ENCODE data around the gene CPN2. TPM values are rescaled to one million over a fixed set of nuclear protein-coding genes. Genes with fewer than 3 reads are reported as not detected.

CPN2 gene
- total and polyA plus RNA-seq, 3 experiments from 2014 or later: not detected

- Mint-ChIP-seq H3K4me3 (no peak overlapping the region), H3K27ac (no peak overlapping the region), H3K36me3 (no peaks in the 10 kb centered on the region), H3K4me1 (no peaks in the 10 kb centered on the region), H3K27me3 (peaks cover 6 to 35% of the 10 kb centered on the region in 2 donors), H3K9me3 (no peaks in the 10 kb centered on the region)
- Histone ChIP-seq H3K4me1 (ENCODE audit: insufficient read depth, low read length) (no peaks in the 10 kb centered on the region), H3K27ac (ENCODE audit: low read depth, low read length) (no peak overlapping the region), H3K4me3 (ENCODE audit: low read length) (no peak overlapping the region), H3K36me3 (ENCODE audit: insufficient read depth, low read length) (no peaks in the 10 kb centered on the region), H3K27me3 (ENCODE audit: insufficient read depth, low read length, poor library complexity, severe bottlenecking) (no peaks in the 10 kb centered on the region), H3K9me3 (ENCODE audit: low read length) (no peaks in the 10 kb centered on the region)
- POLR2A ChIA-PET: no interaction called here
- CTCF ChIA-PET: interaction anchor here (1.3 kb wide), 1 partner anchor 65 kb away, joined by 5 read pairs; no protein-coding TSS in a partner anchor
- no peak for DNase-seq
Observed at GRCh38 chr3:194339356-194339755, 11.8 kb downstream of the CPN2 start.

GRCh38 chr3:194337965-194338753 is 13.0 kb downstream of the CPN2 start:
- H3K27me3 Mint-ChIP-seq: peaks cover 11 to 42% of the 10 kb centered on the region in 2 donors
- POLR2A ChIA-PET: no interaction called here
- H3K4me1 ChIP-seq (ENCODE audit: insufficient read depth, low read length): no peaks in the 10 kb centered on the region
- H3K27ac ChIP-seq (ENCODE audit: low read depth, low read length): no peak overlapping the region
- H3K27me3 ChIP-seq (ENCODE audit: insufficient read depth, low read length, poor library complexity, severe bottlenecking): peaks cover 3% of the 10 kb centered on the region
- H3K4me3 ChIP-seq (ENCODE audit: low read length): no peak overlapping the region
- H3K9me3 ChIP-seq (ENCODE audit: low read length): no peaks in the 10 kb centered on the region
- H3K4me1 Mint-ChIP-seq: peaks cover 0 to 7% (median 5%) of the 10 kb centered on the region in 3 donors
- no peak overlapping the region for H3K27ac Mint-ChIP-seq
- no peak overlapping the region for H3K4me3 Mint-ChIP-seq
- H3K9me3 Mint-ChIP-seq: no peaks in the 10 kb centered on the region
- no peaks in the 10 kb centered on the region for H3K36me3 Mint-ChIP-seq
- DNase-seq: no peak
- no peaks in the 10 kb centered on the region for H3K36me3 ChIP-seq (ENCODE audit: insufficient read depth, low read length)
- CTCF ChIA-PET: interaction anchor here (1.3 kb wide), 2 partner anchors 59 to 66 kb away, joined by 4 to 5 read pairs; no protein-coding TSS in a partner anchor

GRCh38 chr3:194336601-194337355 is 14.3 kb downstream of the CPN2 start:
- POLR2A ChIA-PET: no interaction called here

GRCh38 chr3:194333981-194334320 is 17.2 kb downstream of the CPN2 start:
- H3K4me3 Mint-ChIP-seq: peak overlapping the region in 3 of 7 donors; percentile 20 to 36 (median 23)
- ChIA-PET POLR2A (no interaction called here), CTCF (interaction anchor here (0.7 to 7.8 kb wide), 11 partner anchors 10 to 89 kb away, joined by 3 to 83 read pairs (median 5); partner anchors contain the start of gene GP5)
- peaks cover 2 to 10% (median 5%) of the 10 kb centered on the region in 3 donors for H3K4me1 Mint-ChIP-seq
- Histone ChIP-seq H3K27ac (ENCODE audit: low read depth, low read length) (no peak overlapping the region), H3K4me3 (ENCODE audit: low read length) (no peak overlapping the region), H3K27me3 (ENCODE audit: insufficient read depth, low read length, poor library complexity, severe bottlenecking) (peaks cover 14% of the 10 kb centered on the region), H3K9me3 (ENCODE audit: low read length) (no peaks in the 10 kb centered on the region), H3K4me1 (ENCODE audit: insufficient read depth, low read length) (no peaks in the 10 kb centered on the region), H3K36me3 (ENCODE audit: insufficient read depth, low read length) (no peaks in the 10 kb centered on the region)
- H3K36me3 Mint-ChIP-seq: no peaks in the 10 kb centered on the region
- no peaks in the 10 kb centered on the region for H3K9me3 Mint-ChIP-seq
- H3K27me3 Mint-ChIP-seq: peaks cover 26 to 44% of the 10 kb centered on the region in 2 donors
- no peak overlapping the region for H3K27ac Mint-ChIP-seq
- DNase-seq: no peak

More at GRCh38 chr3:194336601-194337355, 14.3 kb downstream of the CPN2 start:
- no peaks in the 10 kb centered on the region for H3K36me3 ChIP-seq (ENCODE audit: insufficient read depth, low read length)
- no peak overlapping the region for H3K27ac ChIP-seq (ENCODE audit: low read depth, low read length)
- Mint-ChIP-seq H3K9me3 (no peaks in the 10 kb centered on the region), H3K27me3 (peaks cover 13 to 42% of the 10 kb centered on the region in 2 donors), H3K4me3 (peak overlapping the region in 1 of 7 donors; percentile 51), H3K36me3 (no peaks in the 10 kb centered on the region), H3K4me1 (peaks cover 2 to 10% (median 5%) of the 10 kb centered on the region in 3 donors), H3K27ac (no peak overlapping the region)
- CTCF ChIA-PET: interaction anchor here (0.8 to 1.0 kb wide), 2 partner anchors 8 to 69 kb away, joined by 3 read pairs; no protein-coding TSS in a partner anchor
- no peak for DNase-seq
- peaks cover 11% of the 10 kb centered on the region for H3K27me3 ChIP-seq (ENCODE audit: insufficient read depth, low read length, poor library complexity, severe bottlenecking)
- no peak overlapping the region for H3K4me3 ChIP-seq (ENCODE audit: low read length)
- H3K9me3 ChIP-seq (ENCODE audit: low read length): no peaks in the 10 kb centered on the region
- no peaks in the 10 kb centered on the region for H3K4me1 ChIP-seq (ENCODE audit: insufficient read depth, low read length)

- Mint-ChIP-seq H3K4me1 (peaks cover 2 to 10% (median 5%) of the 10 kb centered on the region in 3 donors), H3K36me3 (no peaks in the 10 kb centered on the region), H3K27ac (no peak overlapping the region), H3K9me3 (no peaks in the 10 kb centered on the region), H3K4me3 (peak overlapping the region; percentile 36 to 75 (median 54)), H3K27me3 (peaks cover 31 to 44% of the 10 kb centered on the region in 2 donors)
- no peaks in the 10 kb centered on the region for H3K36me3 ChIP-seq (ENCODE audit: insufficient read depth, low read length)
- CTCF ChIA-PET: interaction anchor here (0.7 to 7.8 kb wide), 11 partner anchors 10 to 87 kb away, joined by 3 to 83 read pairs (median 5); partner anchors contain the start of gene GP5
- peak; percentile 79 to 87 (median 80) for DNase-seq
- H3K27ac ChIP-seq (ENCODE audit: low read depth, low read length): no peak overlapping the region
- POLR2A ChIA-PET: no interaction called here
- peaks cover 14% of the 10 kb centered on the region for H3K27me3 ChIP-seq (ENCODE audit: insufficient read depth, low read length, poor library complexity, severe bottlenecking)
- H3K4me3 ChIP-seq (ENCODE audit: low read length): no peak overlapping the region
- no peaks in the 10 kb centered on the region for H3K9me3 ChIP-seq (ENCODE audit: low read length)
- no peaks in the 10 kb centered on the region for H3K4me1 ChIP-seq (ENCODE audit: insufficient read depth, low read length)
Observed at GRCh38 chr3:194333212-194333980, 17.7 kb downstream of the CPN2 start.

GRCh38 chr3:194332858-194333211 is 18.3 kb downstream of the CPN2 start:
- Mint-ChIP-seq H3K9me3 (no peaks in the 10 kb centered on the region), H3K27me3 (peaks cover 31 to 44% of the 10 kb centered on the region in 2 donors), H3K36me3 (no peaks in the 10 kb centered on the region), H3K27ac (peak overlapping the region in 1 of 8 donors; percentile 61), H3K4me3 (peak overlapping the region in 5 of 7 donors; percentile 27 to 57 (median 41)), H3K4me1 (peaks cover 2 to 10% (median 5%) of the 10 kb centered on the region in 3 donors)
- Histone ChIP-seq H3K36me3 (ENCODE audit: insufficient read depth, low read length) (no peaks in the 10 kb centered on the region), H3K27ac (ENCODE audit: low read depth, low read length) (no peak overlapping the region), H3K4me1 (ENCODE audit: insufficient read depth, low read length) (no peaks in the 10 kb centered on the region), H3K4me3 (ENCODE audit: low read length) (no peak overlapping the region), H3K27me3 (ENCODE audit: insufficient read depth, low read length, poor library complexity, severe bottlenecking) (peaks cover 14% of the 10 kb centered on the region), H3K9me3 (ENCODE audit: low read length) (no peaks in the 10 kb centered on the region)
- ChIA-PET POLR2A (no interaction called here), CTCF (interaction anchor here (0.9 to 7.8 kb wide), 6 partner anchors 11 to 87 kb away, joined by 3 to 83 read pairs (median 10); partner anchors contain the start of gene GP5)
- DNase-seq: no peak

GRCh38 chr3:194330579-194330978 is 20.5 kb downstream of the CPN2 start:
- DNase-seq: no peak
- Mint-ChIP-seq H3K36me3 (no peaks in the 10 kb centered on the region), H3K4me1 (peaks cover 2 to 10% (median 5%) of the 10 kb centered on the region in 3 donors), H3K9me3 (peaks cover 0 to 1% (median 0%) of the 10 kb centered on the region in 5 donors), H3K27me3 (peaks cover 28 to 29% of the 10 kb centered on the region in 2 donors), H3K27ac (no peak overlapping the region), H3K4me3 (no peak overlapping the region)
- Histone ChIP-seq H3K27ac (ENCODE audit: low read depth, low read length) (no peak overlapping the region), H3K36me3 (ENCODE audit: insufficient read depth, low read length) (no peaks in the 10 kb centered on the region), H3K4me1 (ENCODE audit: insufficient read depth, low read length) (no peaks in the 10 kb centered on the region), H3K9me3 (ENCODE audit: low read length) (no peaks in the 10 kb centered on the region), H3K4me3 (ENCODE audit: low read length) (no peak overlapping the region), H3K27me3 (ENCODE audit: insufficient read depth, low read length, poor library complexity, severe bottlenecking) (peaks cover 14% of the 10 kb centered on the region)
- POLR2A ChIA-PET: no interaction called here
- CTCF ChIA-PET: interaction anchor here (0.9 to 7.8 kb wide), 2 partner anchors 14 to 15 kb away, joined by 3 to 83 read pairs; no protein-coding TSS in a partner anchor
